BLaER1 treated with 17β-estradiol and CSF1 and Interleukin-3, amounts not matched to agents 10 nM and 100 nM (cell line): ENCODE measurements around the gene EEA1.
"Not testable (repeated sequence)": the region's sequence is repeated elsewhere in the genome, so short reads cannot be mapped to it uniquely, and the experiment has no call there.

Source experiments
- H3K27ac ChIP-seq, 11 experiments: shearing (Covaris generic); formaldehyde crosslinking; 2 replicates each; pipeline ENCODE4 v1.8.1; 2022
- H3K27me3 ChIP-seq, 11 experiments: shearing (Covaris generic); formaldehyde crosslinking; 2 replicates each; pipeline ENCODE4 v1.8.1; 2022
- H3K36me3 ChIP-seq, 11 experiments: shearing (Covaris generic); formaldehyde crosslinking; 2 replicates each; pipeline ENCODE4 v1.8.1; 2022
- H3K4me1 ChIP-seq, 10 experiments: shearing (Covaris generic); formaldehyde crosslinking; 2 replicates each; pipeline ENCODE4 v1.8.1; 2022
- H3K4me2 ChIP-seq, 11 experiments: shearing (Covaris generic); formaldehyde crosslinking; 2 replicates each; pipeline ENCODE4 v1.8.1; 2022
- H3K4me3 ChIP-seq, 10 experiments: shearing (Covaris generic); formaldehyde crosslinking; 2 replicates each; pipeline ENCODE4 v1.8.1; 2022
- H3K9ac ChIP-seq, 11 experiments: shearing (Covaris generic); formaldehyde crosslinking; 2 replicates each; pipeline ENCODE4 v1.8.1; 2022
- H3K9me3 ChIP-seq, 11 experiments: shearing (Covaris generic); formaldehyde crosslinking; replicated peaks in 1 of 11; 2 replicates each; pipeline ENCODE4 v1.8.1; 2022
- H4K20me1 ChIP-seq, 11 experiments: shearing (Covaris generic); formaldehyde crosslinking; 2 replicates each; pipeline ENCODE4 v1.8.1; 2022
- Cebpa-rat ChIP-seq, 11 experiments: shearing (Covaris generic); IDR thresholded peaks; 2 replicates each; pipeline ENCODE4 v1.8.1; 2022

EEA1 gene

GRCh38 chr12:92928962-92929915, at the start of gene EEA1:
Gene EEA1 (minus strand): TSS chr12:92929295. CDS start chr12:92929066, 229 bp downstream.
- no peak for TF ChIP-seq Cebpa-rat (IDR thresholded peaks at IDR 0.05)
- Histone ChIP-seq H3K27ac (peak within 1 kb of the TSS; percentile 83 to 98 (median 94)), H3K27me3 (no peaks in the 10 kb centered on the region), H3K36me3 (peaks cover 0 to 8% (median 0%) of the 10 kb centered on the region in 11 experiments; a peak in 5 of 22 replicates), H3K9me3 (no peaks in the 10 kb centered on the region), H3K4me2 (peak within 1 kb of the TSS; percentile 81 to 97 (median 91)), H3K9ac (peak within 1 kb of the TSS; percentile 93 to 99 (median 96)), H3K4me3 (peak within 1 kb of the TSS; percentile 67 to 87 (median 78)), H3K4me1 (peaks cover 30 to 39% (median 34%) of the 10 kb centered on the region in 10 experiments), H4K20me1 (peaks cover 6 to 32% (median 14%) of the 10 kb centered on the region in 11 experiments; a peak in 17 of 22 replicates)

GRCh38 chr12:92978607-92979006, 49.5 kb upstream of the EEA1 start:
- no peaks in the 10 kb centered on the region for H4K20me1 ChIP-seq
- peaks cover 0 to 17% (median 0%) of the 10 kb centered on the region in 10 experiments; a peak in 8 of 20 replicates for H3K4me1 ChIP-seq
- no peak for TF ChIP-seq Cebpa-rat (IDR thresholded peaks at IDR 0.05)
- peaks cover 56 to 76% (median 65%) of the 10 kb centered on the region in 11 experiments for H3K9me3 ChIP-seq
- H3K9ac ChIP-seq, result no peak overlapping the region
- no peaks in the 10 kb centered on the region for H3K27me3 ChIP-seq
- H3K27ac ChIP-seq, result no peak overlapping the region
- H3K4me2 ChIP-seq, result no peak overlapping the region
- peaks cover 0 to 7% (median 0%) of the 10 kb centered on the region in 11 experiments; a peak in 2 of 22 replicates for H3K36me3 ChIP-seq
- no peak overlapping the region for H3K4me3 ChIP-seq

DNA sequence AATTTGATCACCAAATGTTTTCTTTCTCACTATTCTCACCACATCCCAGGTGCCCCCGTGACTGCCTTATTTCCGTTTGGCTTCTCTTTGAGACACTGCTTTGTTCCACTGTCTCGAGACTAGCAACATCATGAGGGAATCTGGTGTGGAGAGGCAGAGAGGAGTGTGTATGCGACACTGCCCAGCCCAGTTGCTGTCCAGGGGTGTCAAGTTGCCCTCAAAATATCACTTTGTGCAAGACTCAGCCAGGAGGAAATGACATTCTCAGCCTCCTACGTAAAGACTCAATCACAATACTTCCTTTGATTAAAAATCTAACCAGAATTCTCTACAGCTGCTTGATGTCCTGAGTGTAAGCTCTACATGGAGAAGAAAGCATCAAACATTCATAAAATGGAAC, 48.2 kb upstream of the EEA1 start:
- Histone ChIP-seq H3K9me3 (peaks cover 43 to 76% (median 54%) of the 10 kb centered on the region in 11 experiments), H3K9ac (no peak overlapping the region), H3K27me3 (no peaks in the 10 kb centered on the region), H3K4me3 (no peak overlapping the region), H3K4me1 (peaks cover 0 to 30% (median 4%) of the 10 kb centered on the region in 10 experiments; a peak in 13 of 20 replicates), H3K36me3 (peaks cover 0 to 7% (median 0%) of the 10 kb centered on the region in 11 experiments; a peak in 2 of 22 replicates), H3K27ac (no peak overlapping the region), H4K20me1 (no peaks in the 10 kb centered on the region), H3K4me2 (peak overlapping the region in 2 of 11 experiments; percentile 24 to 43; a peak in 3 of 22 replicates)
- TF ChIP-seq Cebpa-rat (IDR thresholded peaks at IDR 0.05), result no peak

GRCh38 chr12:92974759-92975158, 45.7 kb upstream of the EEA1 start:
- Histone ChIP-seq H3K9ac (no peak overlapping the region), H4K20me1 (no peaks in the 10 kb centered on the region), H3K4me3 (no peak overlapping the region), H3K9me3 (peaks cover 18 to 58% (median 29%) of the 10 kb centered on the region in 11 experiments), H3K27me3 (no peaks in the 10 kb centered on the region), H3K27ac (no peak overlapping the region), H3K36me3 (peaks cover 0 to 5% (median 0%) of the 10 kb centered on the region in 11 experiments; a peak in 2 of 22 replicates), H3K4me1 (peaks cover 0 to 55% (median 28%) of the 10 kb centered on the region in 10 experiments; a peak in 15 of 20 replicates), H3K4me2 (peak overlapping the region in 1 of 11 experiments; percentile 7; a peak in 1 of 22 replicates)
- TF ChIP-seq Cebpa-rat (IDR thresholded peaks at IDR 0.05), result no peak

- Histone ChIP-seq H3K9me3 (peaks cover 11 to 49% (median 22%) of the 10 kb centered on the region in 11 experiments), H3K9ac (no peak overlapping the region), H3K4me1 (peaks cover 0 to 67% (median 37%) of the 10 kb centered on the region in 10 experiments; a peak in 18 of 20 replicates), H4K20me1 (no peaks in the 10 kb centered on the region), H3K4me3 (no peak overlapping the region), H3K4me2 (peak overlapping the region in 5 of 11 experiments; percentile 0 to 84 (median 24); a peak in 7 of 22 replicates), H3K27ac (peak overlapping the region in 4 of 11 experiments; percentile 28 to 90 (median 43); a peak in 8 of 22 replicates), H3K36me3 (peaks cover 0 to 5% (median 0%) of the 10 kb centered on the region in 11 experiments; a peak in 2 of 22 replicates), H3K27me3 (no peaks in the 10 kb centered on the region)
- peak in 5 of 11 experiments; percentile 37 to 65 (median 40); a peak in 7 of 22 replicates for TF ChIP-seq Cebpa-rat (IDR thresholded peaks at IDR 0.05)
These were observed 44.5 kb upstream of the EEA1 start for GRCh38 chr12:92973614-92974013.

DNA sequence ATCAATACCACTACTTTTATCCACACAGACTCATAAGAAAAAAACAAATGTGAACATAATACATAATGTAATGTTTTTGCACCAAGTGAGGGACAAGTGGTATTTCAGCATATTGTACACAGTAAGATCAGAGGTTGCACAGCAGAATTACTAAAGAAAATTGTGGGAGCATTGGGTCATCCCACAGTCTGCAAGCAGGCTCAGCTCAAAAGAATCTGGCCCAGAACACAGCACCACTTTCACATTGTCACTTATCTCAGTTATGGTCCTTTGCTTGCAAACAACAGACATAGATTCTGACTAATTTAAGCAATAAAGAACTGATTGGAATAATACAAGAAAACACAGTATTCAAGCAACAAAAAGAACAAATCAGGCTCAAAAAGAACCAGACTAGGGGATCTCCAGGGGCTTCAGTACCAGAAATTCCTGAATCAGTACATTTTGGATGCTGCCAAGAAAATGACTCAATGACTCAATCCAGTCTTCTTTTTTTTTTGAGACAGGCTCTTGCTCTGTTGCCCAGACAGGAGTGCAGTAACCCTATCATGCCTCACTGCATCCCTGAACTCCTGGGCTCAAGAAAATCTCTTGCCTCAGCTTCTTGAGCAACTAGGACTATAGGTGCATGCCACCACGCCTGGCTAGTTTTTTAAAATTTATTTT, 42.9 kb upstream of the EEA1 start:
- TF ChIP-seq Cebpa-rat (IDR thresholded peaks at IDR 0.05), result no peak
- H3K36me3 ChIP-seq, result peaks cover 0 to 5% (median 0%) of the 10 kb centered on the region in 11 experiments; a peak in 2 of 22 replicates
- H3K4me1 ChIP-seq, result peaks cover 0 to 77% (median 46%) of the 10 kb centered on the region in 10 experiments; a peak in 18 of 20 replicates
- peak overlapping the region in 6 of 11 experiments; percentile 48 to 84 (median 68); a peak in 12 of 22 replicates for H3K4me2 ChIP-seq
- H3K9ac ChIP-seq, result 0 out of 22 replicates have a peak overlapping the region, but pooled peaks of 1 of the 11 experiments have one; percentile 70
- H3K27ac ChIP-seq, result peak overlapping the region in 9 of 11 experiments; percentile 65 to 96 (median 86); a peak in 16 of 22 replicates
- H4K20me1 ChIP-seq, result no peaks in the 10 kb centered on the region
- no peaks in the 10 kb centered on the region for H3K27me3 ChIP-seq
- no peak overlapping the region for H3K4me3 ChIP-seq
- H3K9me3 ChIP-seq, result peaks cover 11 to 44% (median 22%) of the 10 kb centered on the region in 11 experiments

GRCh38 chr12:92968176-92968813, 39.2 kb upstream of the EEA1 start:
- no peaks in the 10 kb centered on the region for H4K20me1 ChIP-seq
- peak overlapping the region in 8 of 11 experiments; percentile 14 to 96 (median 83); a peak in 14 of 22 replicates for H3K27ac ChIP-seq
- H3K9ac ChIP-seq, result no peak overlapping the region
- H3K9me3 ChIP-seq, result peaks cover 0 to 23% (median 0%) of the 10 kb centered on the region in 11 experiments; a peak in 7 of 22 replicates
- no peaks in the 10 kb centered on the region for H3K27me3 ChIP-seq
- H3K36me3 ChIP-seq, result no peaks in the 10 kb centered on the region
- TF ChIP-seq Cebpa-rat (IDR thresholded peaks at IDR 0.05), result no peak
- H3K4me2 ChIP-seq, result peak overlapping the region in 10 of 11 experiments; percentile 0 to 84 (median 64); a peak in 18 of 22 replicates
- H3K4me3 ChIP-seq, result no peak overlapping the region
- peaks cover 0 to 74% (median 45%) of the 10 kb centered on the region in 10 experiments; a peak in 18 of 20 replicates for H3K4me1 ChIP-seq

DNA sequence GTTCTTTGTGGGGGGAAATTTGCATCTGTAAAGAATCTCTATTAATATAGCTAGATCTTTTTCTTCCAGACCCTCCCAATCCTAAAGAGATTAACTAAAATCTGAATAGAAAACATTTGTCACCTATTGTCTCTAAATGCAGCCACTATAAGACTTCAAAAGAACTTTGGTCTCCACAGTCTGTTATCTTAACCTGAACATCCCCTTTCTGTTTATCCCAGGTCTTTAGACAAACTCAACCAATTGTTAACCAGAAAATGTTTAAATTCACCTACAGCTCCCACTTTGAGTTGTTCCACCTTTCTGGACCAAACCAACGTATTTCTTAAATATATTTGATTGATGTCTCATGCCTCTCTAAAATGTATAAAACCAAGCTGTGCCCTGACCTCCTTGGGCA, 35.3 kb upstream of the EEA1 start:
- not testable (repeated sequence) for H3K9me3 ChIP-seq, H3K36me3 ChIP-seq, H3K9ac ChIP-seq, H3K27ac ChIP-seq, H3K27me3 ChIP-seq, H3K4me3 ChIP-seq, H4K20me1 ChIP-seq, H3K4me2 ChIP-seq
- peaks cover 0 to 34% (median 15%) of the 10 kb centered on the region in 10 experiments; a peak in 18 of 20 replicates for H3K4me1 ChIP-seq
